GM12873 (cell line): ENCODE measurements around the gene ZBTB16.

Experiments
- CTCF ChIP-seq: IDR thresholded peaks from 2 replicates; pipeline ENCODE4 v1.5.1; 2012; ENCODE audit warnings: low read depth, mild to moderate bottlenecking, moderate library complexity, low read length, control low read depth; ENCODE audit not compliant: insufficient read depth; ENCODE audit errors: missing control alignments

Gene ZBTB16

GRCh38 chr11:114271316-114271715, 211.8 kb downstream of the ZBTB16 start:
- TF ChIP-seq CTCF = no peak

- TF ChIP-seq CTCF = no peak
Observed at GRCh38 chr11:114272311-114272710, 212.8 kb downstream of the ZBTB16 start.

- TF ChIP-seq CTCF = no peak
Observed at GRCh38 chr11:114273071-114273470, 213.6 kb downstream of the ZBTB16 start.

- TF ChIP-seq CTCF = no peak
Observed at GRCh38 chr11:114273890-114274635, 214.6 kb downstream of the ZBTB16 start.

GRCh38 chr11:114274637-114275036, 215.1 kb downstream of the ZBTB16 start:
- TF ChIP-seq CTCF = no peak

GRCh38 chr11:114275280-114275679, 215.8 kb downstream of the ZBTB16 start:
- no peak for TF ChIP-seq CTCF

GRCh38 chr11:114276077-114276476, 216.6 kb downstream of the ZBTB16 start:
- TF ChIP-seq CTCF = no peak
